SK-N-SH (cell line): Measurements from ENCODE around the gene WDR27.

Source experiments
- CTCF ChIP-seq: fragments of 200-600 bp; sonication (generic); IDR thresholded peaks from 2 replicates; pipeline ENCODE4 v1.6.1; 2017; ENCODE audit warnings: antibody characterized with exemption, mild to moderate bottlenecking, moderate library complexity
- EP300 ChIP-seq, 2 experiments: IDR thresholded peaks; 2 replicates each; pipeline versions ENCODE4 v1.4.0 to v1.6.1; 2012; ENCODE audit warnings: borderline replicate concordance in 1 of 2, low read depth in 1 of 2, low read length in 1 of 2
- FOSL2 ChIP-seq: IDR thresholded peaks from 2 replicates; pipeline ENCODE4 v1.4.0; 2012; ENCODE audit warnings: low read depth, mild to moderate bottlenecking, moderate library complexity, borderline replicate concordance
- GABPA ChIP-seq: IDR thresholded peaks from 2 replicates; pipeline ENCODE4 v1.4.0; 2012; ENCODE audit warnings: low read depth, mild to moderate bottlenecking
- JUND ChIP-seq: IDR thresholded peaks from 2 replicates; pipeline ENCODE4 v1.4.0; 2012
- NFIC ChIP-seq: IDR thresholded peaks from 2 replicates; pipeline ENCODE4 v1.4.0; 2012; ENCODE audit warnings: borderline replicate concordance
- NRF1 ChIP-seq: IDR thresholded peaks from 2 replicates; pipeline ENCODE4 v1.6.1; 2012; ENCODE audit warnings: low read depth, mild to moderate bottlenecking, low read length
- POLR2AphosphoS5 ChIP-seq: IDR thresholded peaks from 2 replicates; pipeline ENCODE4 v1.6.1; 2012; ENCODE audit warnings: low read depth, low read length
- SIN3A ChIP-seq: IDR thresholded peaks from 2 replicates; pipeline ENCODE4 v1.6.1; 2012; ENCODE audit warnings: low read depth, mild to moderate bottlenecking, low read length, moderate library complexity, borderline replicate concordance
- SMC3 ChIP-seq: IDR thresholded peaks from 2 replicates; pipeline ENCODE4 v1.6.1; 2012; ENCODE audit warnings: low read depth, low read length, improper control_type of control experiment
- TAF1 ChIP-seq: IDR thresholded peaks from 2 replicates; pipeline ENCODE4 v1.6.1; 2012; ENCODE audit warnings: low read depth, mild to moderate bottlenecking, low read length, moderate library complexity, borderline replicate concordance
- YY1 ChIP-seq: IDR thresholded peaks from 2 replicates; pipeline ENCODE4 v1.4.0; 2012; ENCODE audit warnings: low read depth, mild to moderate bottlenecking
- TF ChIP-seq, protein P1 (sequence below): IDR thresholded peaks from 2 replicates; pipeline ENCODE4 v1.4.0; 2012; ENCODE audit warnings: low read depth, borderline replicate concordance
- TF ChIP-seq, protein P2 (sequence below): IDR thresholded peaks from 2 replicates; pipeline ENCODE4 v1.6.1; 2012; ENCODE audit warnings: mild to moderate bottlenecking, low read depth, low read length, moderate library complexity

DNA sequence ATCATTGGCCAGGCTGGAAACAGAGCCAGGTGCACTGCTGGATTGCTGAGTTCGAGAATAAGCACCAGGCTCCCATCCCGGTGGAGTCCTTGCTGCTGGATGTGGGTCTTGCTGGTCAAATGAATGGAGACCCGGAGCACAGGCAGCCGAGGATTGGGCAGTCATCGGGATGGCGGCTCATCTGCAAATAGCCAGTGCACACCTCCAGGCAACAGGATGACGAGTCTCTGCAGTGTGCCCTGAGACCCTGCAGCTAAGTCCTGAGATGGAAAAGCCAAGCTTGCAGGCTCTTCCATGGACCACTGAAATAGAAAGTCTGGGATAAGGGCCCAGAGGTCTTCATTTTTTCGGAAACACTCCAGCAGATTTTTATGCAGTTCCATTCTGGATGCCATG is 143.5 kb downstream of the WDR27 start:
- TF ChIP-seq CTCF (no peak), NRF1 (no peak), SIN3A (no peak), POLR2AphosphoS5 (no peak), FOSL2 (no peak), EP300 (IDR thresholded peaks at IDR 0.05; ENCODE audit: borderline replicate concordance in 1 of 2, low read depth in 1 of 2, low read length in 1 of 2) (no peak), GABPA (no peak), SMC3 (no peak), JUND (no peak), TAF1 (no peak), NFIC (no peak), YY1 (no peak)
- TF ChIP-seq, protein P1, sequence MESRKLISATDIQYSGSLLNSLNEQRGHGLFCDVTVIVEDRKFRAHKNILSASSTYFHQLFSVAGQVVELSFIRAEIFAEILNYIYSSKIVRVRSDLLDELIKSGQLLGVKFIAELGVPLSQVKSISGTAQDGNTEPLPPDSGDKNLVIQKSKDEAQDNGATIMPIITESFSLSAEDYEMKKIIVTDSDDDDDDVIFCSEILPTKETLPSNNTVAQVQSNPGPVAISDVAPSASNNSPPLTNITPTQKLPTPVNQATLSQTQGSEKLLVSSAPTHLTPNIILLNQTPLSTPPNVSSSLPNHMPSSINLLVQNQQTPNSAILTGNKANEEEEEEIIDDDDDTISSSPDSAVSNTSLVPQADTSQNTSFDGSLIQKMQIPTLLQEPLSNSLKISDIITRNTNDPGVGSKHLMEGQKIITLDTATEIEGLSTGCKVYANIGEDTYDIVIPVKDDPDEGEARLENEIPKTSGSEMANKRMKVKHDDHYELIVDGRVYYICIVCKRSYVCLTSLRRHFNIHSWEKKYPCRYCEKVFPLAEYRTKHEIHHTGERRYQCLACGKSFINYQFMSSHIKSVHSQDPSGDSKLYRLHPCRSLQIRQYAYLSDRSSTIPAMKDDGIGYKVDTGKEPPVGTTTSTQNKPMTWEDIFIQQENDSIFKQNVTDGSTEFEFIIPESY: no peak
- TF ChIP-seq, protein P2, sequence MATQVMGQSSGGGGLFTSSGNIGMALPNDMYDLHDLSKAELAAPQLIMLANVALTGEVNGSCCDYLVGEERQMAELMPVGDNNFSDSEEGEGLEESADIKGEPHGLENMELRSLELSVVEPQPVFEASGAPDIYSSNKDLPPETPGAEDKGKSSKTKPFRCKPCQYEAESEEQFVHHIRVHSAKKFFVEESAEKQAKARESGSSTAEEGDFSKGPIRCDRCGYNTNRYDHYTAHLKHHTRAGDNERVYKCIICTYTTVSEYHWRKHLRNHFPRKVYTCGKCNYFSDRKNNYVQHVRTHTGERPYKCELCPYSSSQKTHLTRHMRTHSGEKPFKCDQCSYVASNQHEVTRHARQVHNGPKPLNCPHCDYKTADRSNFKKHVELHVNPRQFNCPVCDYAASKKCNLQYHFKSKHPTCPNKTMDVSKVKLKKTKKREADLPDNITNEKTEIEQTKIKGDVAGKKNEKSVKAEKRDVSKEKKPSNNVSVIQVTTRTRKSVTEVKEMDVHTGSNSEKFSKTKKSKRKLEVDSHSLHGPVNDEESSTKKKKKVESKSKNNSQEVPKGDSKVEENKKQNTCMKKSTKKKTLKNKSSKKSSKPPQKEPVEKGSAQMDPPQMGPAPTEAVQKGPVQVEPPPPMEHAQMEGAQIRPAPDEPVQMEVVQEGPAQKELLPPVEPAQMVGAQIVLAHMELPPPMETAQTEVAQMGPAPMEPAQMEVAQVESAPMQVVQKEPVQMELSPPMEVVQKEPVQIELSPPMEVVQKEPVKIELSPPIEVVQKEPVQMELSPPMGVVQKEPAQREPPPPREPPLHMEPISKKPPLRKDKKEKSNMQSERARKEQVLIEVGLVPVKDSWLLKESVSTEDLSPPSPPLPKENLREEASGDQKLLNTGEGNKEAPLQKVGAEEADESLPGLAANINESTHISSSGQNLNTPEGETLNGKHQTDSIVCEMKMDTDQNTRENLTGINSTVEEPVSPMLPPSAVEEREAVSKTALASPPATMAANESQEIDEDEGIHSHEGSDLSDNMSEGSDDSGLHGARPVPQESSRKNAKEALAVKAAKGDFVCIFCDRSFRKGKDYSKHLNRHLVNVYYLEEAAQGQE: no peak
